ENCODE results near the gene KAT2A. TPM values are rescaled to one million over a fixed set of nuclear protein-coding genes. Genes with fewer than 3 reads are reported as not detected.

Gene KAT2A
- polyA plus RNA-seq, 3 donors = 1.9 to 68.7 (median 2.0) TPM

DNA sequence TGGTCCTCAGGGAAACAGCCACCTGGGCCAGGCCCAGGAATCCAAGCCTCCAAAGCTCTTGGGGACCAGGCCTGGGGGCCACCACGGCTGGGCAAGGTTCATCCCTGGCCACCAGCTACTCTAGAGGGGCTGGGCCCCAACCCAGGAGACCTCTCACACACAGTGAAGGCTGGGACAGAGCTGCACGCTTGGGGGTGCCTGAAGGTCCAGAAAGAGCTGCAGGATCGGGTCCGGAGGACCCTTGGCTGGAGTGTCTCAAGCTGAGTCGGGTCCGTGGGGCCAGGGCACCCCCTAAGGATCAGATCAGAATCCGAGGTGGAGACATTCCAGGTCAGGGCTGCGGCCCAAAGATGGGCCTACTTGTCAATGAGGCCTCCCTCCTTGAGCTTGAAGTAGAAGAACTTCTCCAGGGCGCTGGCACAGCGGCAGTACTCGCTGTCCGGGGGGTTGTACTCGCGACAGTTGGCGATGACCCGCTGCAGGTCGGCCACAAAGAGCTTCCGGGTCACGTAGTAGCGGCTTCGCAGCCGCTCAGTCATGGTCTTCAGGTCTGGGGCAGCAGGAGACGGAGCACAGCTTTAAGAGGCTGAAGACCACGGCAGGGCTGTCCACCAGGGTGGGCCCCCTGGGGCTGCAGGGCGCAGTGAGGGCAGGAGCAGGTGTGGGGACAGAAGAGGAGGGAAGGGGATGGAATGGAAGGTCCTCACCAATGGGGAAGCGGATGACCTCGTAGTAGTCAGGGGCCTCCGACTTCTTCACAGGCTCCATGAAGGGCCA is 7.7 kb downstream of the KAT2A start:
- no peak overlapping the region for H3K4me3 Mint-ChIP-seq
- Histone ChIP-seq H3K4me3 (replicated peaks in 1 of 3; ENCODE audit: low read depth in 2 of 3, low read length in 3 of 3) (peak overlapping the region in 1 of 3 experiments; percentile 81), H3K79me2 (ENCODE audit: insufficient read depth, low read length) (peaks cover 5% of the 10 kb centered on the region), H3K9ac (ENCODE audit: insufficient read depth, low read length, poor library complexity, severe bottlenecking) (peak overlapping the region; percentile 71), H3K36me3 (replicated peaks in 1 of 2; ENCODE audit: control insufficient read depth in 1 of 2, insufficient read depth in 2 of 2, low read length in 2 of 2) (peaks cover 6 to 9% of the 10 kb centered on the region in 2 donors), H3K4me2 (replicated peaks; ENCODE audit: extremely low read depth, low read length, poor library complexity, severe bottlenecking) (peak overlapping the region; percentile 75), H3K9me3 (replicated peaks in 1 of 2; ENCODE audit: control insufficient read depth in 1 of 2, insufficient read depth in 1 of 2, low read length in 2 of 2) (no peaks in the 10 kb centered on the region), H2AFZ (ENCODE audit: insufficient read depth, low read depth, low read length, poor library complexity, severe bottlenecking) (peak overlapping the region; percentile 88), H3K4me1 (ENCODE audit: control insufficient read depth in 1 of 2, insufficient read depth in 2 of 2, low read length in 2 of 2) (peaks cover 18 to 21% of the 10 kb centered on the region in 2 donors), H3K27me3 (ENCODE audit: control insufficient read depth in 2 of 2, insufficient read depth in 2 of 2, low read length in 2 of 2) (no peaks in the 10 kb centered on the region), H4K20me1 (ENCODE audit: insufficient read depth, low read length) (no peaks in the 10 kb centered on the region), H3K27ac (ENCODE audit: low read depth in 1 of 2, low read length in 2 of 2) (peak overlapping the region; percentile 72 to 85)
- peaks cover 30% of the 10 kb centered on the region for H3K4me1 Mint-ChIP-seq
- no peak for DNase-seq
- TF ChIP-seq, protein P1, sequence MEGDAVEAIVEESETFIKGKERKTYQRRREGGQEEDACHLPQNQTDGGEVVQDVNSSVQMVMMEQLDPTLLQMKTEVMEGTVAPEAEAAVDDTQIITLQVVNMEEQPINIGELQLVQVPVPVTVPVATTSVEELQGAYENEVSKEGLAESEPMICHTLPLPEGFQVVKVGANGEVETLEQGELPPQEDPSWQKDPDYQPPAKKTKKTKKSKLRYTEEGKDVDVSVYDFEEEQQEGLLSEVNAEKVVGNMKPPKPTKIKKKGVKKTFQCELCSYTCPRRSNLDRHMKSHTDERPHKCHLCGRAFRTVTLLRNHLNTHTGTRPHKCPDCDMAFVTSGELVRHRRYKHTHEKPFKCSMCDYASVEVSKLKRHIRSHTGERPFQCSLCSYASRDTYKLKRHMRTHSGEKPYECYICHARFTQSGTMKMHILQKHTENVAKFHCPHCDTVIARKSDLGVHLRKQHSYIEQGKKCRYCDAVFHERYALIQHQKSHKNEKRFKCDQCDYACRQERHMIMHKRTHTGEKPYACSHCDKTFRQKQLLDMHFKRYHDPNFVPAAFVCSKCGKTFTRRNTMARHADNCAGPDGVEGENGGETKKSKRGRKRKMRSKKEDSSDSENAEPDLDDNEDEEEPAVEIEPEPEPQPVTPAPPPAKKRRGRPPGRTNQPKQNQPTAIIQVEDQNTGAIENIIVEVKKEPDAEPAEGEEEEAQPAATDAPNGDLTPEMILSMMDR (IDR thresholded peaks at IDR 0.05) = no peak
- no peaks in the 10 kb centered on the region for H3K9me3 Mint-ChIP-seq
- peak overlapping the region in 5 of 7 donors; percentile 26 to 93 (median 60) for H3K27ac Mint-ChIP-seq
- intact Hi-C loops (cut with micrococcal nuclease) = loop anchor here in 1 of 2 donors (5.0 kb wide), 2 partner anchors 51 to 196 kb away; partner anchors contain the start of gene ACLY
- peaks cover 0 to 3% (median 0%) of the 10 kb centered on the region in 3 donors for H3K27me3 Mint-ChIP-seq (ENCODE audit: low read depth in 3 of 3)
- WGBS (ENCODE audit: insufficient coverage) = 96% methylated on average over 26 of the region's 28 CpGs
- peaks cover 39 to 45% of the 10 kb centered on the region in 2 donors for H3K36me3 Mint-ChIP-seq

DNA sequence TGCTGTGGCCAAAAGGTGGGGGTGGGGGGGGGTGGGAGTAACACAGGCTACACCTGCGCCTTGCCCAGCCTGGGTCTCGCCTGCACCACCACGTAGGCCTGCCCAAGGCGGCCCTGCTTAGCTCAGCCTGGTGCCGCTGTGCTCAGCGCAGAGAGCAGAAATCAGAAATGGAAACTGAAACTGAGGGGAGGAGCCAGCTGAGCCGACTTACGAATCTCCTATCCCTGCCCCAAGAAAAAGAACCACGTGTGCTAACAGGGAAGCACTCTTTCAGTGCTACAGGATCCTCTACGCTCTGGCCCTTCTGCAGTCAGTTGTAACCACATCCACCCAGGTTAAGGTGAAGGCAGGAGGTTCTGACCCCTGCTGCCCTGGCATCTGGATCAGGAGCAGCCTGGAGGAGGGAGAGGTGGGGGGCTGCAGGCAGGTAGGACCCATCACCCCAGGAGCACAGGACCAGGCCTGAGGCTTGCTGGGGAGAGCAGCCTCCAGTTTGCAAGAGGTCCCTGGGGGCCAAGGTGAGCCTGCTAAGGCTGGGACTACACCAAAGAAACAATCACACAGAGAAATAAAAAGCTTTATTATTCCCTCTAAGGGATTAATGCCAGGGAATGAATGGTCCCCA is 8.5 kb downstream of the KAT2A start, which contains the start of gene DHX58:
Gene DHX58 (minus strand): TSS at position 163 of the 625 bp plus-strand sequence. CDS start 822 bp downstream, outside the sequence.
- Histone ChIP-seq H4K20me1 (ENCODE audit: insufficient read depth, low read length) (no peaks in the 10 kb centered on the region), H2AFZ (ENCODE audit: insufficient read depth, low read depth, low read length, poor library complexity, severe bottlenecking) (peak within 1 kb of the TSS; percentile 88), H3K79me2 (ENCODE audit: insufficient read depth, low read length) (peaks cover 5% of the 10 kb centered on the region), H3K36me3 (replicated peaks in 1 of 2; ENCODE audit: control insufficient read depth in 1 of 2, insufficient read depth in 2 of 2, low read length in 2 of 2) (peaks cover 6 to 13% of the 10 kb centered on the region in 2 donors), H3K9me3 (replicated peaks in 1 of 2; ENCODE audit: control insufficient read depth in 1 of 2, insufficient read depth in 1 of 2, low read length in 2 of 2) (no peaks in the 10 kb centered on the region), H3K4me3 (replicated peaks in 1 of 3; ENCODE audit: low read depth in 2 of 3, low read length in 3 of 3) (peak within 1 kb of the TSS; percentile 58 to 81 (median 66)), H3K9ac (ENCODE audit: insufficient read depth, low read length, poor library complexity, severe bottlenecking) (peak within 1 kb of the TSS; percentile 71), H3K4me1 (ENCODE audit: control insufficient read depth in 1 of 2, insufficient read depth in 2 of 2, low read length in 2 of 2) (peaks cover 22 to 26% of the 10 kb centered on the region in 2 donors), H3K27me3 (ENCODE audit: control insufficient read depth in 2 of 2, insufficient read depth in 2 of 2, low read length in 2 of 2) (no peaks in the 10 kb centered on the region), H3K27ac (ENCODE audit: low read depth in 1 of 2, low read length in 2 of 2) (peak within 1 kb of the TSS; percentile 72 to 85), H3K4me2 (replicated peaks; ENCODE audit: extremely low read depth, low read length, poor library complexity, severe bottlenecking) (peak within 1 kb of the TSS; percentile 75)
- peaks cover 33% of the 10 kb centered on the region for H3K4me1 Mint-ChIP-seq
- 0% methylated on average over 5 of the region's 10 CpGs for WGBS (ENCODE audit: insufficient coverage)
- peaks cover 0 to 3% (median 0%) of the 10 kb centered on the region in 3 donors for H3K27me3 Mint-ChIP-seq (ENCODE audit: low read depth in 3 of 3)
- H3K9me3 Mint-ChIP-seq = no peaks in the 10 kb centered on the region
- peaks cover 41 to 44% of the 10 kb centered on the region in 2 donors for H3K36me3 Mint-ChIP-seq
- peak within 1 kb of the TSS; percentile 88 to 95 (median 93) for H3K27ac Mint-ChIP-seq
- H3K4me3 Mint-ChIP-seq = peak within 1 kb of the TSS; percentile 88 to 93
- intact Hi-C loops (cut with micrococcal nuclease) = loop anchor here in 1 of 2 donors (5.0 kb wide), 2 partner anchors 50 to 195 kb away; partner anchors contain the start of gene ACLY
- TF ChIP-seq, protein P1 (IDR thresholded peaks at IDR 0.05) = no peak
- DNase-seq = peak; percentile 82 to 88 (median 86)

Measured in CD14-positive monocyte (primary cell).